Lower leg skin (tissue), 4 donors: ENCODE measurements around the gene ZER1. TPM values are rescaled to one million over a fixed set of nuclear protein-coding genes. Genes with fewer than 3 reads are reported as not detected.
A peak's percentile ranks its signal among the peaks of the same experiment; 100 is the strongest.

ENCODE experiments used
- DNase-seq, 2 donors: peaks; one replicate each; pipeline ENCODE4 v3.0.0-alpha.2; 2019; ENCODE audit warnings: low spot score in 2 of 2
- H3K4me3 ChIP-seq: fragments of 200-600 bp; sonication (generic); 2 replicates; pipeline ENCODE4 v1.5.1; 2017; ENCODE audit warnings: mild to moderate bottlenecking, low read depth; ENCODE audit not compliant: poor library complexity, severe bottlenecking
- CTCF ChIP-seq, 3 donors: fragments of 450-650 bp; IDR thresholded peaks; one replicate each; pipeline ENCODE4 v1.5.1; 2016; ENCODE audit warnings: antibody characterized with exemption in 3 of 3, mild to moderate bottlenecking in 3 of 3, moderate library complexity in 2 of 3
- POLR2A ChIP-seq, 2 donors: fragments of 450-650 bp; IDR thresholded peaks; one replicate each; pipeline ENCODE4 v1.6.1; 2016 to 2017; ENCODE audit warnings: antibody characterized with exemption in 2 of 2, mild to moderate bottlenecking in 1 of 2, moderate library complexity in 1 of 2
- WGBS, 2 donors: methylation state at CpG; one replicate each; pipeline ENCODE4 v1.1.5; 2018; 5-methylcytosine and 5-hydroxymethylcytosine counted together
- intact Hi-C: fragments of 100-400 bp; cut with DNase I; formaldehyde crosslinking; loops from one replicate; pipeline ENCODE4 v1.15.0; 2023; ENCODE audit warnings: low total_unique reads
- total RNA-seq, 4 donors: library from RNA; depleted of rRNA; stranded (reverse); fragments of >200 nt; gene quantifications; one replicate each; pipeline ENCODE4 v1.1.0, GENCODE V29; 2016

ZER1 gene
- total RNA-seq, 4 donors from 2014 or later: 66.5 to 104 (median 73.2) TPM

- WGBS, 2 donors: 13 to 15% methylated on average over 10 of the region's 10 CpGs
- H3K4me3 ChIP-seq: peak overlapping the region; percentile 37
- DNase-seq: peak; percentile 79 to 94
- no peak for TF ChIP-seq POLR2A (IDR thresholded peaks at IDR 0.05)
- TF ChIP-seq CTCF (IDR thresholded peaks at IDR 0.05): no peak
- intact Hi-C loops: no loop called here
Measured at GRCh38 chr9:128724744-128725211, 46.9 kb downstream of the ZER1 start.

GRCh38 chr9:128723866-128724743 lies 47.6 kb downstream of the ZER1 start, which contains the start of gene ZDHHC12:
TSS of gene ZDHHC12 (minus strand) at chr9:128724127. CDS start at chr9:128724093, 34 bp downstream.
- peak within 1 kb of the TSS; percentile 37 for H3K4me3 ChIP-seq
- WGBS, 2 donors: 2% methylated on average over 24 to 45 of the region's 68 CpGs
- peak; percentile 96 to 99 for DNase-seq
- no peak for TF ChIP-seq CTCF (IDR thresholded peaks at IDR 0.05)
- TF ChIP-seq POLR2A (IDR thresholded peaks at IDR 0.05): no peak
- intact Hi-C loops: no loop called here

- TF ChIP-seq CTCF (IDR thresholded peaks at IDR 0.05): no peak
- TF ChIP-seq POLR2A (IDR thresholded peaks at IDR 0.05): no peak
- WGBS, 2 donors: 34 to 35% methylated on average over 7 of the region's 7 CpGs
- H3K4me3 ChIP-seq: peak overlapping the region; percentile 37
- intact Hi-C loops: no loop called here
- DNase-seq: no peak
Measured at GRCh38 chr9:128723352-128723865, 48.3 kb downstream of the ZER1 start.

GRCh38 chr9:128722380-128723351 lies 49.1 kb downstream of the ZER1 start:
- intact Hi-C loops: no loop called here
- TF ChIP-seq CTCF (IDR thresholded peaks at IDR 0.05): no peak
- TF ChIP-seq POLR2A (IDR thresholded peaks at IDR 0.05): no peak
- DNase-seq: no peak
- H3K4me3 ChIP-seq: no peak overlapping the region
- 45 to 52% methylated on average over 9 of the region's 9 CpGs for WGBS, 2 donors

- H3K4me3 ChIP-seq: no peak overlapping the region
- WGBS, 2 donors: 86 to 87% methylated on average over 17 to 18 of the region's 18 CpGs
- DNase-seq: no peak
- intact Hi-C loops: no loop called here
- no peak for TF ChIP-seq CTCF (IDR thresholded peaks at IDR 0.05)
- no peak for TF ChIP-seq POLR2A (IDR thresholded peaks at IDR 0.05)
Measured at GRCh38 chr9:128721487-128722010, 50.2 kb downstream of the ZER1 start.
